GM18873 (cell line): ENCODE data around the gene FBLIM1.

Experiments used
- ATAC-seq: cut with Tn5 transposase; IDR thresholded peaks from one replicate; pipeline ENCODE4 v1.9.1; 2021; ENCODE audit warnings: mild to moderate bottlenecking, moderate library complexity, moderate number of reproducible peaks; ENCODE audit not compliant: unreplicated experiment, low FRiP score

The FBLIM1 gene

DNA sequence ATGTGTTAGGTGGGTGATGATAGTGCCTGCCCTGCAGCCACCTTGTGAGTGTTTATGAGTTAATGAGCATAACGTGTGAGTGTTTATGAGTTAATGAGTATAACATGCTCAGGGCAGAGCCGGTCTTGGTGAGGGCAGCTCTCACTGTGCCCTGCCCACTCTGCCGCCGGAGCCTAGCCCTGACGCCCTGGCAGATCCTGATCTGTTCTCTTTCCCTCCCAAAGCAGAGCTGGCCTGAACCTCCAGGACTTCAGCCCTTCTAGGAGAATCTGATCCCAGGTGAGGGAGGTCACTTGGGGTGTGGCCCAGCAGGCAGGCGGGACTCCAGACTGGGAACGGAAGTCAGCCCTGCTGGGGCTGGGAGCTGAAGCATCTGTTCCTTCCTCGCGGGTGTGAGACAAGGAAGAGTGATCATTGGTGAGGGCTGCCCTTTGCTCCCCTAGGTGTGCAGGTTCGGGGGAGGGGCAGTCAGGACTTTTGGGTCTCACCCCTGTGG lies 5.7 kb downstream of the FBLIM1 start:
- ATAC-seq = no peak

DNA sequence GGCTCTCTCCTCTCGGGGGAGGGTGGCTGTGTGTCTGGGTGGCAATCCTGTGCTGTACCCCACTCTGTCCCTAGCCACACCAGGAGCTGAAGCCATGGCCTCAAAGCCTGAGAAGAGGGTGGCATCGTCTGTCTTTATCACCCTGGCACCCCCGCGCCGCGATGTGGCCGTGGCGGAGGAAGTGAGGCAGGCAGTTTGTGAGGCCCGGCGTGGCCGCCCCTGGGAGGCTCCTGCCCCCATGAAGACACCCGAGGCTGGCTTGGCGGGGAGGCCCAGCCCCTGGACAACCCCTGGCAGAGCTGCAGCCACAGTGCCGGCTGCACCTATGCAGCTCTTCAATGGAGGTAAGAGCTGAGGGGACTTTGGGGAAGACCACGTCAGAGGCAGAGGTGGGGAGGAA lies 6.3 kb downstream of the FBLIM1 start:
- no peak for ATAC-seq

DNA sequence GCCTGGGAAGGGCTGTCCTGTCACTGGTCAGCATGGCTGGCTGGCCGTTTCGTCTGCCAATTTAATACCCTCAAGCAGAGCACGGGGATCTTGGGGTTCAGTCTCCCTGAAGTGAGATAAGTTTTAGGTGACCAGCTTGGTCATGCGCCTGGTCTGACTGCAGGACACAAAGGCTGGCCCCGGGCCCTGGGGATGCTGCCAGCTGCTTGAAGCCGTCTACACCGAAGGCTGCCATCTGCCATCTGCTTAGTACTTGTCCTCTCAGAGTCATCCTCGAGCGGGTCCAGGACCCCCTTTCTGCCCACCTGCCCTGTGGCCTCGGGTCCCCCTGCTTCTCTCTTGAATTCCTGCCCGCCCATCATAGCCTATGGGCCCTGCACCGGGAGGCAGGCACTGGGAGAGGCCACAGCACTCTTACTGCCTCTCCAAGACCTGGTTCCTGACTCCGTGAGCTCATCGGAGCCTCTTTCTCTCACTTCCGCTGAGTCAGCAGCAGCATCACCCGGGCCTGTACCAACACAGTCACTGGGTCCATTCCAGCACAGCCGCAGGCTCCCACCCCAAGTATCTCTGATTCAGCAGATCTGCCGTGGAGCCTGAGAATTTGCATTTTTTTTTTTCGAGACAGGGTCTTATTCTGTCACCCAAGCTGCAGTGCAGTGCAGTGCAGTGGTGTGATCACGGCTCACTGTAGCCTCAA lies 7.0 kb downstream of the FBLIM1 start:
- ATAC-seq = no peak

DNA sequence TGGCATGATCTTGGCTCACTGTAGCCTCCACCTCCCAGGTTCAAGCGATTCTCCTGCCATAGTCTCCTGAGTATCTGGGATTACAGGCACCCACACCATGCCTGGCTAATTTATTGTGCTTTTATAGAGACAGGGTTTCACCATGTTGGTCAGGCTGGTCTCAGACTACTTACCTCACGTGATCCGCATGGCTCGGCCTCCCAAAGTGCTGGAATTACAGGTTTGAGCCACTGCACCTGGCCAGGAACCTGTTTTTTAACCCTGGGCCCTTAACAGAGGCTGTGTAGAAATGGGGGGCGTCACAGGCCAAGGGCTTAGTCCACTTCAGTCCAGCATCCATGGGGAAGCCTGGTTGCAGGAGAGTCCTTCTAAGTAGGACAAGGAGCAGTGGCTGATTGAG lies 9.3 kb downstream of the FBLIM1 start:
- no peak for ATAC-seq

DNA sequence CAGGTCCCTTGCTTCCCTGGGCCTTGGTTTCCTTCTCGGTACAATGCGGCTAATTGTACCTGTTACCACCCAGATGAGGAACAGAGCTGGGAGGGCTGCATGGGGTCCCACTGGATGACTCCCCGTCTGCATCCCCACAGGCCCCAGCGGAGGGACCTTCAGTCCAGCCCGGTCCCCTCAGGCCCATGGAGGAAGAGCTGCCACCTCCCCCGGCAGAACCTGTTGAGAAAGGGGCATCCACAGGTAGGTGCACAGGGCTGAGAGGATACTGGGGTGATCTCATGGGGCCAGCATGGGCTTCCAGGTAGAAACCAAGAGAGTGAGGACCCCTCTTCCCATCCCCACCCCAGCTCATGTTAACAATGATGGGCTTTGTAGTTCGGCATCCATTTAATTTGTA lies 9.8 kb downstream of the FBLIM1 start:
- ATAC-seq = no peak

DNA sequence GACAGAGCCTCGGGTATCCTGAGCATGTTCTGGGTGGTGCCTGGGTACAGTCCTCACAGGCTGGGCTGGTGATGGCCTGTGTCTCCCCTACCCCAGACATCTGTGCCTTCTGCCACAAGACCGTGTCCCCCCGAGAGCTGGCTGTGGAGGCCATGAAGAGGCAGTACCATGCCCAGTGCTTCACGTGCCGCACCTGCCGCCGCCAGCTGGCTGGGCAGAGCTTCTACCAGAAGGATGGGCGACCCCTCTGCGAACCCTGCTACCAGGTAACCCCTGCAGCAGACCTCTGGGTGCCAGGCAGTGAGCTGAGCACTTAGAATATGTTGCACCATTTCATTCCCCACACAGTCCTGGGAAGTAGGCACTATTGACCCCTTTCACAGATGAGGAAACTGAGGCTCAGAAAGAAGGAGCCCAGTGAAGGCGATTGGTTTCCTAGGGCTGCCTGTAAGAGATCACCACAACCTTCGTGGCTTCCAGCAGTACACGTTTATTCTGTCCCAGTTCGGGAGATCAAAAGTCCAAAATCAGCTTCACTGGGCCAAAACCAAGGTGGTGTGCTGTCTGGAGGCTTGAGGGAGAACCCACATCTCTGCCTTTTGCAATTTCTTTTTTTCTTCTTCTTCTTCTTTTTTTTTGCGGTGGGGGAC lies 11.8 kb downstream of the FBLIM1 start:
- ATAC-seq = no peak

DNA sequence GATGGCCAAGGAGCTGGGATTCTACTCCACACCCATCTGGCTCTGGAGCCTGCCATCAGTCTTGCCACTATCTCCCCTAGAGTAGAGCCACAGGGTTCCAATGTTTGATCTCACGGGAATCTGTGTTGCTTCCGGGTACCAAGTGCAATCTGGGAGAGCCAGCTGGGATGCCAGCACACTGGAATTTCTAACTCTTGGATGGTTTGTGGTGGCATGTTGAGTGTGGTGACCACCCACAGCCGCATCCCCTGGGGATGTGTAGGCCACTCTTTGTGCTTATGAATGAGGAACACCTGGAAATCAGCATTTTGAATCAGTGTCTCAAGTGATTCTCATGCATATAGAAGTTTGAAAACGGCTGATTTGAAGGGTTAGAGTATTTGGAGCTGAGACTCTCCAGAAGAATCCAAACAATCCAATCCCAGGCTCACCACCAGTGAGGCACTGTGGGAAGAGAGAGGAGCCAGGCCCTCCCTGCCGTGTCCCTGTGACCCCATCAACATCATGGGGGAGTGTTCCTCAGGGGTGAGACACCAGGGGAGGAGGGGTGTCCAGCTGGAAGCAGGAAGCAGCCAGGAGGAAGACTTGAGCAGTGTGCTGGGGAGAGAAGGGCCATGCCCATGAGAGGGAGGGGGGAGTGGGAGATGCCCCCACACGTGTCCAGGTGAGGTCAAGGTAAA lies 13.4 kb downstream of the FBLIM1 start:
- ATAC-seq = no peak

DNA sequence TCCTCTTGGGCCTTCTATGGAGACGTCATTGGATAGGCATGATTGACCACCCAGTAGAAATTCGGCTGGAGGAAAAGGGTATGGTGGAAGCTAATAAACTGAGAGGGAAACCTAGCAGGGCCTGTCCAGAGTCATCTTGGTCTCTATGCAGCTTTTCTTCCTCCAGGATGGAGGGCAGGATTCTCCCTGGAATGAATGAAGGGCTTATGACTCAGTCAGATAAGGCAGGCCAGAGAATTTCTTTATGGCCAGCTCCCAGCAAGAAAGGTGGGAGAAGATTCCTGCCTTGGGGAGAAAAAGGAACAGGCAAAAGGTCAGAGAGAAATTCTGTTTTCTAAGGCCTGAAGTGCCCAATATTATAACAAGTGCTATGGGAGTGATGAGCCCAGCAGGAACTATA lies 17.1 kb downstream of the FBLIM1 start:
- ATAC-seq = no peak

DNA sequence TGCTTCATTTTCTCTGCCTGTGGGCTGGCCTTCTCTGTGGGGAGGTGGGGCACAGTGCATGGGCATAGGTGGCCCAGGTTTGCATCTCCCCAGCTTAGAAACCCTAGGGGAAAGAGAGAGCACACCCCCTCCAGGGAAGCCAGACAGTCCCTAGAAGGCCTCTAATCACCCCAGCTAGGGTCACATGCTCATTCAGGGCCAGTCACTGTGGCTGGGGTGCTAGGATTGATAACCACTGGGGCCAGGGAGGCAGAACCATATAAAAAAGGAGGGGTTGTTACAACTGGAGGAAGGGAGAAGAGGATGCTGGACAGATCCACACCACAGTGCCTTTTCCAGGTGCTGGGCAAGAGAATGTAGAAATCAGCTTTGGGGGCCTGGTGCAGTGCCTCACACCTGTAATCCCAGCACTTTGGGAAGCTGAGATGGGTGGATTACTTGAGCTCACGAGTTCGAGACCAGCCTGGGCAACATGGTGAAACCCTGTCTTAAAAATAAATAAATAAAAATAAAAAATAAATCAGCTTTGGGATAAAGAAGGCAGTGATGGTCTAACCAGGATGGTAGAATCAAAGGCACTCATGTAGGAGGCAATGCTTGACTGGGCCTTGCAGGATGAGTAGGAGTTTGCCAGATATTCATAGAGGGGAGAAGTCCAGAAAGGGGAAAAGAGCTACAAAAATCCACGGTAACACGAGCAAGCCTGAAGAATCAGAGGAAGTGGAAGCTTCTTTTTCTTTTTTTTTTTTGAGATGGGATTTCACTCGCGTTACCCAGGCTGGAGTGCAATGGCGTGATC lies 19.5 kb downstream of the FBLIM1 start:
- ATAC-seq = no peak

DNA sequence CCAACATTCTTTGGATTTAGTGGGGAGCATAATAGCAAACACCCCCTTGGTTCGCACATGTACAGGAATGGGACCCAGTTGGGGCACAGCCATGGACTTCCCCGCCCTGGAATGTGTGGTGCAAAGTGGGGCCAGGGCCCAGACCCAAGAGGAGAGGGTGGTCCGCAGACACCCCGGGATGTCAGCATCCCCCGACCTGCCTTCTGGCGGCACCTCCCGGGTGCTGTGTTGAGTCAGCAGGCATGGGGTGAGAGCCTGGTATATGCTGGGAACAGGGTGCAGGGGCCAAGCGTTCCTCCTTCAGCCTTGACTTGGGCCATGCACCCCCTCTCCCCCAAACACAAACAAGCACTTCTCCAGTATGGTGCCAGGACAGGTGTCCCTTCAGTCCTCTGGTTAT lies 27.1 kb downstream of the FBLIM1 start:
- no peak for ATAC-seq

DNA sequence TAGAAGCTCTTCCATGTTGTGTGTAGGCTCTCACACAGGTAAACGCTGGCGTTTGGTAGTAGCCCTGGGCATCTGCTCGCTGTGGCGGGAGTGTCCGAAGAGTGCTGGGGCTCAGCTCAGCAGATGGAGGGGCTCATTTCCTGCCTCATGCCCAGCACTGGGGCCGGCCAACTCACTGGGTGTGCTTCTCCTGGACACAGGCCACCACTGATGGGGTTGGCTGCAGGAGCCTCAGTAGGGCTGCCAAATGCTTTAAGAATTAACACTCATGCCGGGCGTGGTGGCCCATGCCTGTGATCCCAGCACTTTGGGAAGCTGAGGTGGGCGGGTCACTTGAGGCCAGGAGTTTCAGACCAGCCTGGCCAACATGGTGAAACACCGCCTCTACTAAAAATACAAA lies 28.0 kb downstream of the FBLIM1 start:
- no peak for ATAC-seq

DNA sequence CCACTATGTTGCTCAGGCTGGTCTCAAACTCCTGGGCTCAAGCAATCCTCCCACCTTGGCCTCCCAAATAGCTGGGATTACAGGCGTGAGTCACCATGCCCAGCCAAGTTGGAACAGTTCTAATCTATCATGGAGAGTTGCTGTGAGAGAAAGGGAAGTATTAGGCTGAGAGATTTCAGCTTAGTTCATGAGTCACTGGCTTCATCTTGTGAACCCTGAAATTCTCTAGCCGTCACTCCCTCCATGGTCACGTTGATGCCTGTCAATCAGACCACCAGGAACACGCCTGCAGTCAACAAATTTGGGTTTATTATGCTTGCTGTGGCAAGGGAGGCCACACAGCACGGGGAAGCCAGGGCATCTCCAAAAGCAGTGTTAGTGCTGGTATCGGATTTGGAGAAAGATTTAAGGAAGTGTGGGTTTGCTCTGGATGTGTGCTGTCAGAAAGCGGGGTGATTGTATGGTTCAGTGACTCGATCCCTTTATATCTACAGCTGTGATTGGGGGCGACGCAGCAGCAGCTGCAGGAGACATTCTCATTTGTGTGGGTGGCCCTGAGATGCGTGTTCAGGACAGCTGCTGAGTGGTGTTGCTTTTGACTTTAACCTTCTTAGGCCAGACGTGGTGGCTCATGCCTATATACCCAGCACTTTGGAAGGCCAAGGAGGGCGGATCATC lies 30.2 kb downstream of the FBLIM1 start:
- no peak for ATAC-seq

DNA sequence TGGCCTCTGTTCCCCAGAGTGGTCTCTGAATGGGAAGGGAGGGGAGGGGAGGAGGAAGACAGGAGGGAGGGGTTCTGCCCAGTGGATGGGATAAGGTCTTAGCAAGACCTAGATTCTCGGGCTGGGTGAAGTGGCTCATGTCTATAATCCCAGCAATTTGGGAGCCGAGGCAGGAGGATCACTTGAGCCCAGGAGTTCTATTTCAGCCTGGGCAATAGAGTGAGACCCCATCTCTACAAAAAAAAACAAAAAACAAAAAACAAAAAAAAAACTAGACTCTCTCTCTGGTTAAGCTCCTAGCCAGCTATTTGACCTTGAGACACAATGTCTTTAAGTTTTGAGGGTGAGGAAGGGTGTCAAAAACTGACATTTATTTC lies 37.5 kb downstream of the FBLIM1 start:
- no peak for ATAC-seq

DNA sequence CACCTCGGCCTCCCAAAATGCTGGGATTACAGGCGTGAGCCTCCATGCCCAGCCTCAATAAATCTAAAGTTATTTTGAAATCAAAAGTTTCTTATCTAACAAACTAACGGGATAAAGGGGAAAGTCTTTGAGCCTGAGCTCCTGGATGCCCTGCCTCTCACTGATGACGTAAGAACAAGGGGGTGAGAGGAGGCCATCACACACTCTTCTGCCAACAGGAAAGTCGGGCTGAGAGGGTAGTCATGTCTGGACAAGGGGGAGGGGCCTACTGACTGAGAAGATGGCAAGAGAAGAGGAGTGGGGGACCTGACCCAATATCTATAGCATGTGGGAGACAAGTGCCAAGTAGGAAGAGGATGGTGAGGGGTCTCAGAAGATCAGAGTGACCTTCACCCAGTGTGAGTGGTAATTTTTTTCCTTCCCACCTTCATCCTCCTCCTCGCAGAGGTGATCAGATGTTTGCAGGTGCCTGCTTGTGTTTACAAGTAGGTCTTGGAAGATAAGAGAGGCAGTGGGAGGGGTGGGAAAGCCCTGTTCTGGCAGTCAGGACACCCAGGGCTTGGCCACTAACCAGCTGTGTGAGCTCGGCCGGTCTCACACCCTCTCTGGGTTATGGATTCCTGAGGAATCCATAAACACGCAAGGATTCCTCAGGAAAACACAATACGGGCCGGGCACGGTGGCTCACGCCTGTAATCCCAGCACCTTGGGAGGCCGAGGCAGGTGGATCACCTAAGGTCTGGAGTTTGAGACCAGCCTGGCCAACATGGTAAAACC lies 39.2 kb downstream of the FBLIM1 start:
- no peak for ATAC-seq

DNA sequence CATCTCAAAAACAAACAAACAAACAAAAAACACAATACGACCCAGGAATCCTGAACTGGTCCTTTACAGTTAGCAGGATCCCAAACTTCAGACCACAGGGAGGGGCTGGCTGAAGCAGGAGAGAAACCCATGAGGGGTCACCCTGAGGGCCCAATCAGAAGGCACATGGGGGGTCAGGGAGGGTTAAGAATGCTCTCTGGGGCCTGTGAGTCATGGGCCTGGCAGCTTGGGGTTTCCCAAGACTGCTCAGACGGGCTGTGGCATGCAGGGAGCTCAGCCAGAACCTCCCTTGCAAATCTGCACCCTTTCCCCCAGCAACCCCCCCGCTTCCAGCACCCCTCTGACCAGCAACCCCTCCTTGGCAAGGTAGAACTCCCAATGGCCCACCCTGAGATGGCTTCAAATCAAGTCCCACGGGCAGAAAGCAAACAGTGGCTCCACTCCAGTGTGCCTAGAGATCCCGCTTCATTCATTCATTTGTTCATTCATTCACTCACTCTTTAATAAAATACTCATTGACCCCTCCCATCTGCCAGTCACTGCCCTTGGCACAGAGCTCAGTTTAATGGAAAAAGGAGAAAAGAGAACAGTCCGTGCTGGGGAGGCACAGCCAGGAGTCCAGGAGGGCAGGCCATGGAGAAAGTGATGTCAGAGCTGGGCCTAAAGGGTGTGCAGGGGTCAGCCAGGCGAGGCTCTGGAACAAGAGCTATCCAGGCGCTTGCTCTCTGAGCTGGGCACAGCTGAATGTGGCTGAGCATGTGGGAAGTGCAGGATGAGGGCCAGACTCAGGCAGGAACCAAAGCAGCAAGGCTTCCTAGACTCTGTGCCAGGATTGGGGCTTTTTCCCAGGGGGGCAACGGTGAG lies 40.6 kb downstream of the FBLIM1 start:
- no peak for ATAC-seq

DNA sequence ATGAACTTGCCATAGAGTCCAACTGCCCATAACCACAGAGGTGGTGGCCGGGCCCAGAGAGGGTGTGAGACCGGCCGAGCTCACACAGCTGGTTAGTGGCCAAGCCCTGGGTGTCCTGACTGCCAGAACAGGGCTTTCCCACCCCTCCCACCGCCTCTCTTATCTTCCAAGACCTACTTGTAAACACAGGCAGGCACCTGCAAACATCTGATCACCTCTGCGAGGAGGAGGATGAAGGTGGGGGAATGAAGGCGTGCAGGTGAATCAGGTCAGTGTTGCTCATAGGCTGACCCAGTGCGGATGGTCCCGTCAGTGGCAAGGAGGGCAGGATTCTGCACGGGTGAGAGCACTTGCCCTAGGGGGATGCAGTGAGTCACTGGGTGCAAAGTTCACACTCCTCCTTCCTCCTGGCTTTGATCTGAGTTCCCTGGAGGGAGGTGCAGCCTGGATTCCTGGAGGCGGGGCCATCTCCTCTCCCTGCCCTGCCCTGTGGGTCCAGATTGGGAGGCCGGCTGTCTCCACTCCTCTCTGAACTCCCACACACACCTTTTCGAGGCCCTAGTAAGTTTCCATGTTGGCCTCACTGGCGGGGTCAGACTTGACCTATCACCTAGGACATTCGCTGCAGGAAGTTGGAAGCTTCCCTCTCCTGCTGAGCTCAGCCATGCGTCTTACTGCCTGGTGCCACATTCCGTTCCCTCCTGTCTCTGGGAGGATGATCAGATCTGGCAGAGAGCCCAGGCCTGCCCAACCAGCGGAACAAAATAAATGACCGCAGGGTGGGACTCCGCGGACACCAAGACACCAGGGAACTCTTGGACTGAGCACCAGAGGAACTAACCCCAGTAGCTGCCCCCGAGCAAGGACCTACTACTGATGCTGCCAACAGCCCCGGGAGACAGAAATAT lies 41.6 kb downstream of the FBLIM1 start:
- ATAC-seq = no peak

DNA sequence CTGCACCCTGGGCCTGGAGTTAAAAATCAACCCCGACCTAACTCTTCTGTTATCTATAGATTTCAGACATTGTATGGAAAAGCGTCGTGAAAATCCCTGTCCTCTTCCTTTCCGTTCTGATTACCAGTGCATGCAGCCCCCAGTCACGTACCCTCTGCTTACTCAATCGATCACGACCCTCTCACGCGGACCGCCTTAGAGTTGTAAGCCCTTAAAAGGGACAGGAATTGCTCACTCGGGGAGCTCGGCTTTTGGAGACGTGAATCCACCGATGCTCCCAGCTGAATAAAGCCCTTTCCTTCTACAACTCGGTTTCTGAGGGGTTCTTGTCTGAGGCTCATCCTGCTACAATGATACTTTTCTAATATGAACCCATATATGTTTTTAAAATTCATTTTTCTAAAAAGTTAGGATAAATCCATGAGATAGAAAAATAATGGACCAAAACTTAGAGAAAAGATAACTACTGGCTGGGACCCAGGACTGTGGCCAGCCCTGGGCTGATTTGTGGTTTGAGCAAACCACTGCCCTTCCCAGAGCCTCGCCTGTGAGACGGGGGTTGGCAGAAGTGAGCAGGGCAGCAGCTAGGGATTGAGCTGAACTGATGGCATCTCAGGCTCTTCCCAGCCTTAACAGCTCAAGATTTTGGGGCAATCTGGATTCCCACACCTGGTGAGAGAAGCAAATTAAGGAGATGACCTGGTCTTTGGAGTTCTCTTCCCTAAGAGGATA lies 43.8 kb downstream of the FBLIM1 start:
- ATAC-seq = no peak
